ENCODE results near the gene ACP4.
"Not testable (repeated sequence)": the region's sequence is repeated elsewhere in the genome, so short reads cannot be mapped to it uniquely, and the experiment has no call there.

Gene ACP4

DNA sequence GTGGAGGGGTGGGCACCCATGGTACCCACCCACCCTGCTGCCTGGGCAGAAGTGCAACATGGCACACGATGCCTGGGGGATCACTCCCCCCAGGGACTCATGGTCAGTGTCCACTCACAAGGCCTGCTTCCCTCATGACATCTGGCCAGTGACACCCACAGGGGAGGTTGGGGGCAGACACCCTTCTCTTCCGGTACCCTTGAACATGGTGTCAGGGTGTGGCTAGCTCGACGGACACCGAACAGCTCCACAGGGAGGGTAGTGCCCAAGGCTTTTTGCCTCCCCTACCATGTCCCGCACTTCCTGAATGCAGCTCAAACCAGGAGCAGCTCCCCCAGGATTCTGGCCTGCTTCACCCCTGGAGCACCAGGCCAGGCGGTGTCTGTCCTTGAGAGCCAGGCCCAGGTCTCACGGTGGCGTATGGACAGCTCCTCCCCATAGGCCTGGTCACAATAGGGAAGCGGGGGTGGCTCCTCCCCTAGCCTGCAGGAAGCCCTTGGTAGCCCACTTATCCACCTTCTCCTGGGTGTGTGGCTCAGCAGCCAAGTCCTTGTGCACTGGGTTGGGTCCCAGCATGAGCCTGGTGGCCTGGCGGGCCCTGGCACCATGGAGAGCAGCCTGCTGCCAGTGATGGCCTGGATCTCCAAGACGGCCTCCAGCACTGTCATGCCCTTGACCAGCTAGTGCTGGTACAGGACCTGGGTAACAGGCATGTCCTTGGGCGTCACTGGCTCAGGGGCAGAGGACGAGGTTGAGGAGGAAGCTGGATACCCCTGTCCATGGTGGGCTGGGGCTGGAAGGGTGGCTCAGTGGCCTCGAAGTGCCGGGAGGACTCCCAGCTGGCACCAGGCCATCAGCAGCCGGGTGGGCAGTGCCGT lies 7.8 kb downstream of the ACP4 start:
- no peak for DNase-seq

DNA sequence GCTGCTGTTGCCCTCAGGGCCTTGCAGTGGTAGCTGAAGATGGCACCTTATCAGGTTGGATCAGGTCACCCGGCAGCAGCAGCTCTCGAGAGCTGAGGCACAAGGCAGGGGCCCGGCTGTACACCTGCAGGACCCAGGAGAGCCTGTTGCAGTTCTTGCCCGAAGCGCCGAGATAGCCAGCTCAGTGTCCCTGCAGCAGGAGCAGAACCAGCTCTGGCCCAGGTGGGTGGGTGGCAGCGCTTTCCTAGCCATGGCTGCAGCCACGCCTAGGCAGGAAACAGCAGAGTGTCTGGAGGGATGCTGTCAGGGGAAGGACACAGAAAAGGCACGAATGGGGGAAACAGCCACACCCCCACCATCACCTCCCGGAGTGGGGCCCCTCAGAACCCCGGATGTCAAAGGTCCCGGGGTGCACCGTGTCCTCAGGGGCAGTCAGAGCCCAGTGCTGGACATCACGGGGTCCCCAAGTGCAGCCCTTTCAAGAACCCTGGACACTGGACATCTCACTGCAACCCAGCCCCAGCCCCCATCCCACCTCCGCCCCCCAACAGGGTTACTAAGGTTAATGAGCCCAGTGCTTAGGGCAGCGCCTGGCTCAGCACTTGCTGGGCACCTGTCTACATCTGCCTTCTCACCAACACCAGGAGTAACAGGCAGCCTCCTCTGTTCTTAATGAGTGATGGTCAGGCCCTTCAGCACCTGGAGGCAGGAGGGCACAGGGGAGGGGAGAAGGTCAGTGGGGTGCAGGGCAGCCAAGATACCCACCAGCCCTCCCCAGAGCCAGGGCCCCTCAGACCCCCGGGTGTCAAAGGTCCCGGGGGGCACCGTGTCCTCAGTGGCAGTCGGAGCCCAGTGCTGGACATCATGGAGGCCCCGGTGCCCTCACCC lies 8.7 kb downstream of the ACP4 start:
- DNase-seq = no peak

DNA sequence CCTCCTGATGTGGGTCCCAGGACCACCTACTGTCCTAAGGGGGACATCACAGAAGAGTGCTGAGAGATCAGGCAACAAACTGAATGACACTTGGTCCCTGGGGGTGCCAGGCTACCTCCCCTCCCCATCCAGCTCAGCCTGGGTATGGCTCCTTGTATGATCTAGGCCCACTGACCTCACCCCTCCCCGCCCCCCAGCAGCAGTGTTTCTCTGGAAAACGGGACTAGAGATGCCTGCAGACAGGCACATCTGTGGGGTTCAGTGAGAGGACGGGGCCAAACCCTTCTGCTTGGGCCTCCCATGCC lies 9.3 kb downstream of the ACP4 start:
- no peak for DNase-seq

DNA sequence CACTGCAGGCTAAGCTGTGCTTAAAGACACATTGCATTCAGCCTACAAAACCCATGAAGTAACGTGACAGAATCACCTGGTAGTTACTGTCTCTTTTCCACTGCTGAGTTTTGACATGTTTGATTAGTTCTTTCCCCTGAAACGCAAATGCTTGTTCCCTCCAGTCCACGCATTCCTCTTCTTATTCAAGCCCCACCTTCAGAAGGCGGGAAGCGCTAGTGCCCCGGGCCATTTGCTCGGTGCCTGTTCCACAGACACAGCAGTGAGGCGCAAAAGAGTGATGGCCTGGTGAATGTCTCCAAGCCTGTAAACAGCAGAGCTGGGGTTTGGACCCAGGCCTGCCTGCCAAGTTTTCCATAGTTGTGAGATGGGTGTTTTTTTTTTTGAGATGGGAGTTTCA lies 10.9 kb downstream of the ACP4 start:
- no peak for DNase-seq

DNA sequence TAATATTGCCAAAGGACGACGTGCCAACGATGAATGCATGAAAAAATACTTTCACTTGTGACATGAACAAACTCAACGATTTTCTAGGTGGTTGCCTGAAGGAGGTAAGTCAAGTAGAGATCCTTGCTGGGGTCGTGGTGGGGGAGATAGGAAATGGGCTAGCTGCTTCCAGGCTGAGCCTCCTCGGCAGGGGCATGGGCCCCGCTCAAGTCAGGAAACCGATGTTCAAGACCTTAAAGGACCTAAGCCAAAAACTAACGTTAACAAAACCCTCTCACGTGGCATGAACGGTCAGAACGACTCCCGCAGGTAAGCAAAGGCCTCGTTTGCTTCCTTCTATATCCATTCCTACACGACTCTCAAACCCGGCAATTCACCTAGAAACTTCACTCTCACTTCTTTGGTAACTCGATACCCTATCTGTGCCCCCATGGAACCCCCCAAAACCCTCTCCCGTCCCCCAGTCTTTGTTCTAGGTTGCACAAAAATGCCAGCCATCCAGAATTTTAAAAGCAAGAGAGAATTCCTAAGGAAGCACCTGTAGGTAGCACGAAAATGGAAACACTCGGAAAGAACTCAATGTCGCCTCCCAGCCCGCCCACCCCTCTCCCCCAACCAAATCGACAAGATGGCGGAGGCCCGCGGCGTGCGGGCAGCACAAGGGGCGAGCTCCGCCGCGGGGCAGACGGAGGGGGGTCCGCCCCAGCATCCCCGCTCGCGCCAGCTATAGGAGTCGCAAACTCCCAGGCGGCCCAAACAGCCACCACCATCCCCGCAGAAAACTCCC lies 13.6 kb downstream of the ACP4 start:
- DNase-seq = no peak

DNA sequence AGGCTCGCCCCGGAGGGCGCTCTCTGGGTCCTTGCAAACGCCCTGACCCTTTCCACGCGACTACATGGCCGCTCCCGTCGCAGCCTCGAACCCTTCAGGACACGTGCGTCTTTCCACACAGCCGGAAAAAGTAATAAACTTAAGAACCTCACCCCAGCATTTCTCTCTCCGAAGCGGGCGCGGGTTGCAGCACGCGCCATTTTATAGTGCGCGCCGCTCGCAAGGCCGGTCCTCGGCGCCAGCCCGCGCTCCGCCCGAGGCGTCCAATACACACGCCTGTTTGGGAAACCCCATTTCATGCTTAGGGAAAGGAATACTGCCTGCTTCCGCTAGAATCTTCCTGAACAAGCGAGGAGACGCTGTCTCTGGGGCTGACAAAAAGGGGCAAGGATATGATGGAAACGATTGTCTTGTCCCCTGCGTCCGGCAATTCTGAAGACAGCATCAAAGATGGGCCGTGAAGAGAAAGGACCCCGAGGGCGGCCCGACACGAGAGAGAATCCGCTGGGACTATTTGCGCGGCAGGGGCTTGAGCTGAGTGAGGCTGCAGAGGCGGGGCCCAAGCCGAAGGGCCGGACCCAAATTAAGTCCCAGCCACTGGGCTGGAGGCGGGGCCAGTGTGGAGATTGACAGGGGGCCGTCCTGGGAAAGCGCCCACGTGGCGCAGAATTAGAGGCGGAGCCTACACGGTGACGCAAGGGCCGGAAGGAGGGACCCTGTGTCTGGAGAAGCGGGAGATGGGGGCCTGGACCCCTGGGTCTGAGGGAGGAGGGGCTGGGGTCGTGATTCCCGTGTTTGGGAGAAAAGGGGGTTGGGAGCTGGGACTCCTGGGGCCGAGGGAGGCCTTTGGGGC lies 14.4 kb downstream of the ACP4 start:
- DNase-seq = peak; percentile 90 to 98 (median 94)

DNA sequence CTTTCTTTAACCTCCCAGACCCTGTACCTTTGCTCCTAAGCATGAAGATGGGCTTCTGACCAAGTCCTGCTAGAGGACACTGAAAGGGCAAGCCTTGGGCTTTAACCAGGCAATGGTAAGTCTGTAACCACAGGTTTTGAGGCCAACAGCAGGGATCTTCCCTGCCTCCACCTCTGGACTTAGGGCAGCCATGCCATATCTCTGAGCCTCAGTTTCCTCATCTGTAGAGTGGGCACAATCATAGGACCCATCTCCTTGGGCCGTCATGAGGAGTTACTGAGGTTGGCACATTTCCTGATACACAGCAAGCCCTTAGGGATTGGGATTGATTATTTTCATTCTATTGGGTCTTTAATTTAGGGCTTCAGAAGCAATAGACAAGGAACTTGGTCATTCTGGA lies 18.6 kb downstream of the ACP4 start:
- no peak for DNase-seq

DNA sequence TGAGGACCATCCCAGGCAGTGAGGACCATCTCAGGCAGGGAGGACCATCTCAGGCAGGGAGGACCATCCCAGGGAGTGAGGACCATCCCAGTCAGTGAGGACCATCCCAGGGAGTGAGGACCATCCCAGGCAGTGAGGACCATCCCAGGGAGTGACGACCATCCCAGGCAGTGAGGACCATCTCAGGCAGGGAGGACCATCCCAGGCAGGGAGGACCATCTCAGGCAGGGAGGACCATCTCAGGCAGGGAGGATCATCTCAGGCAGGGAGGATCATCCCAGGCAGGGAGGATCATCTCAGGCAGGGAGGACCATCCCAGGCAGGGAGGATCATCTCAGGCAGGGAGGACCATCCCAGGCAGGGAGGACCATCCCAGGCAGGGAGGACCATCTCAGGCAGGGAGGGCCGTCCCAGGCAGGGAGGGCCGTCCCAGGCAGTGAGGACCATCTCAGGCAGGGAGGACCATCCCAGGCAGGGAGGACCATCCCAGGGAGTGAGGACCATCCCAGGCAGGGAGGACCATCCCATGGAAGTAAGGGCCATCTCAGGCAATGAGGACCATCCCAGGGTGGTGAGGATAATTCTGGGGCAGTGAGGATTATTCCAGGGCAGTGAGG lies 21.5 kb downstream of the ACP4 start:
- DNase-seq = not testable (repeated sequence)

DNA sequence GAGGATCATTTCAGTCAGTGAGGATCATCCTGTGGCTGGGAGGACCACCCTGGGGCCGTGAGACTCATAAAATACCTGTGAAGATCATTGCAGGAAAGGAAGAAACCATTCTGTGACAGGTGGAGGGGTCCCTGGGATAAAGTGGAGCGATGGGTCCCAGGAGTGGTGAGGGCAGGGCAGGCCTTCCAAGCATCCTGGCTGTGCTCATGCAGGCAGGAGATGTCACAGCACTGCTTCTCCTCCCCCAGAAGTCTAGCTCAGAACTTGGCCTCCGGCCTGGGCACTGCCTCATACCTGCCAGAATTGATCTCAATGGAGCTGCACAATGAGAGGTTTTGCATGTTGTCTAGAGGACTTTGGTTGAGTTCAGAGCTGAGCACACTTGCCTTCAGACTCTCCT lies 22.3 kb downstream of the ACP4 start:
- DNase-seq = no peak

DNA sequence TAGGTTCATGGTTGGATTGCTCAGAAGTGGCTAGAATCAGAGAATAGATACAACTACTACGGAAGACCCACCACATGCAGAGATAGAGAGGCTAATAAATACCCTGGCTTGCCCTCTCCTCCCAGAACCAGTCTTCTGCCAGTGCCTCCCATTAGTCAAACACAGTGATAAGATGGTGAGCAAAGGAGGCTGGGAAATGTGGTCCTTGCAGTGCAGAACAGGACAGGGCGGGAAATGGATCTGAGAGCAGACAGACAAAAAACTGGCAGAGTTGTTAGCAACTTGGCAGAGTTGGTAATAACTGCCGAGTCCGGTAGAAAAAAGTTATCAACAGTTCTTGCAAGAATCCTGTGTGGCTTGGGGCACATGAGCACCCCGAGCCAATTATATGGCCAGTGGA lies 24.7 kb downstream of the ACP4 start:
- DNase-seq = no peak

DNA sequence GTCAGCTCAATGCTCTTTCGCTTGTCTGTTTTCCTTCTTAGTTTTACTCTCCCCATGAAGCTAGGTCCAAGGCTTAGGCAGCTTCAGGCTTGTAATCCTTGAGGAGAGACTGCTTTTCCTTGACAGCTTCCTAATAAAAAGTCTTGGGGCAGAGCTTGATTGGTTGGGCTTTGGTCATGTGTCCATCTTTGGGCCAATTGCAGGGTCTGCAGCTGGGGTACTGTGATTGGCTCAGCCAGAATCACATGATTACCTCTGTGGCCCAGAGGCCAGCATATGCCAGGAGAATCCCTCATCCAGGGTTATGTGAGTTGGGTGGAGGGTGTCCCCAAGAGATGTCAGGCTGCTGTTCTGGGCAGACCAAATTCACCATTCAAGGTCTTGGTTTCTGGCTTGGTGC lies 25.2 kb downstream of the ACP4 start:
- DNase-seq = no peak

DNA sequence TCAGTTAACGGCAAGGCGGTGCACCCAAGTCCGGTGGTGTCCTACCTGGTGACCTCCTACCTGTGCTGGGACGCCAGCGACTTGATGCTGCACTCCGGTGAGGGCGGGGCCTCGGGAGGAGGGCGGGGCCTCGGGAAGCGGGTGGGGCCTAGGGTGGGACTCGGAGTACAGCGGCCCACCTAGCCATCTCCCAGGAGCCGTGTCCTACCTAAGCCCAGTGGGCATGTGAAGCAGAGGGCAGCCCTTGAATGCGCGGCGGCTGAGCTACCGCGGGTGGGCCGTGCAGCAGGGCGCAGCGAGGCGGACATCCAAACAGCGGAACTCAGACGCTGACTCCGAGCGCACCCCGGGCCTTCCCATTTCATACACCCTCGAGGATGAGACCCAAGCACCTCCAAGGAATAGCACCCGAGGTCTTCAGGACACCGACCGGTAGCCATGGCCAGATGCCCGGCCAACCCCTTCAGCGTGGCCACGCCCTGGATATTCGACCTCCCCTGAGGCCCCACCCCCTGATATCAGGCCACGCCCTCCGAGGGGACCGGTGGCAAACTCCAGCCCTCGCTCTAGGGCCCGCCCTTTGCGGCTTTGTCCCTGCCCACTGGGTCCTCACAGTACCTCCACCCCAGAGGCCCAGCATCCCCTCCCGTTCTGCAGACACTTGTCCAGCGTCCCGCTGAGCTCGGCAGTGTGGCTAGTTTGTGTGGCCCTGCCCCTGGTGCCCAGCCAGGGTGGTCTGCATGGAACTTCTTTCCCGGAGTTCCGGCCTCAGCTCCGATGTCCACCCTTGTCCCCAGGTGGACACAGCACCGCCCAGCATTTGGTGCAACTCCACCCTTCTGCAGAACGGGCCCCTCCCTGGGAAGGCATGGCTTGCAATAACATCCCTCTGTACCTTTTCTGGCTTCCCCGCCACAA lies 28.0 kb downstream of the ACP4 start:
- DNase-seq = peak in 2 of 4 experiments; percentile 26 to 41

DNA sequence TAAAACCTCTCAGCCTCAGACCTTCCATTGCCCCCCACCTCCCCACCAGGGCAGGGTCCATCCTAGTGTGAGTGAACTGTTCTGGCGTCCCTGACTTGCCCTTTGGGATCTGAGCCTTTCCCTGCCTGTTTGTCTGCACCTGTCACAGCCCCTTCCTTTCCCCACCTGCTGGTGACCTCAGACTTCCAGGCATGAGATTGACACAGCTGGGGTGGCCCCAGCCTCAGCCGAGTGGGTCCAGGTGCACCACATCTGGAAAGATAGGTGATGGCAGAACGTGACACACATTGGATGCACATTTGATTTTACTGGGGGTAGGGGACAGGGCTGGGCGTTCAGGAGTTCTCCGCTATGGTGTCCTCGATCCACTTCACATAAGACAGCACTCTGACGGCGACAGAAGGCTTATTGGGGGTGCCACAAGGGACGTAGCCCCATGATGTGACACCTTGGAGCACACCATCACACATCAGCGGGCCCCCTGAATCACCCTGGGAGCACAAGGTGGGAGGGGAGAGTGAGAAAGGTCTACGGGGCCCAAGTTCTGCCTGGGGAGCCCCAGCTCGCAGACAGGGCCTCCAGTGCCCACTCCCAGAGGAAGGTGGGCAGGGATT lies 28.8 kb downstream of the ACP4 start:
- no peak for DNase-seq

DNA sequence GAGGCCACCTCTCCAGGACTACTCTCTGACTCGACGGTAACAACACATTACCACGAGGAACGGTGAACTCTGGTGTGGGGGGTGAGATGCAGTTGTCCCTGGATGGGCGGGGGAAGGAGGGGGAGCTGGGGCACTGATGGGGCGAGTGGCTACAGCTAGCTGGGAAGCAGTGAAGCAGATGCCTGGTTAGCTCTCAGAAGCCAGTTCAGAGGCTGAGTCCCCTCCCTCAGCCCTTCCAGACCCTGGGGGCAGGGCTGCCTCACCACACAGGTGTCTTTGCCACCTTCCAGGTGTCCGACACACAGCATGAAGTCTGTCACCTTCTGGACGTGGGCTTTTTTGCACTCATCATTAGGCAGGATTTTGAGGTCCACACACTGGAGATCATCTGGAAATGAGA lies 29.4 kb downstream of the ACP4 start:
- no peak for DNase-seq

DNA sequence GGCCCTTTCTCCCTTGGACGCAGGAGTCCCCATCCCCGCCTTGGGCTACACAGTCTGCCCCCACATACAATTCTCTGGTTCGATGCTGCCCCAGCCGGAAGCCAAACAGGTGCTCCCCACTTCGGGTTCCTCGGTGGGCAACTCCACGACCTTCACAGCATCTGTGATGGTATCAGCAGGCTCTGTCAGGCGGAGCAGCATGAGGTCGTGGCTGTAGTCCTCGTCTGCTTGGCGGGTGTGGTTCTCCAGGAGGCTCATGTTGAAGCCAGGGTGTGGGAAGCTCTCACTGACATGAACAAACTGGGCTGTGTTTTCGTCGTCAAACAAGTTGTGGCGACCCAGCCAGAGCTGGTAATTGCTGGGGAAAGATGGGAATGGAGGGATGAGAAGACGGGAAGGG lies 29.9 kb downstream of the ACP4 start:
- DNase-seq = no peak

DNA sequence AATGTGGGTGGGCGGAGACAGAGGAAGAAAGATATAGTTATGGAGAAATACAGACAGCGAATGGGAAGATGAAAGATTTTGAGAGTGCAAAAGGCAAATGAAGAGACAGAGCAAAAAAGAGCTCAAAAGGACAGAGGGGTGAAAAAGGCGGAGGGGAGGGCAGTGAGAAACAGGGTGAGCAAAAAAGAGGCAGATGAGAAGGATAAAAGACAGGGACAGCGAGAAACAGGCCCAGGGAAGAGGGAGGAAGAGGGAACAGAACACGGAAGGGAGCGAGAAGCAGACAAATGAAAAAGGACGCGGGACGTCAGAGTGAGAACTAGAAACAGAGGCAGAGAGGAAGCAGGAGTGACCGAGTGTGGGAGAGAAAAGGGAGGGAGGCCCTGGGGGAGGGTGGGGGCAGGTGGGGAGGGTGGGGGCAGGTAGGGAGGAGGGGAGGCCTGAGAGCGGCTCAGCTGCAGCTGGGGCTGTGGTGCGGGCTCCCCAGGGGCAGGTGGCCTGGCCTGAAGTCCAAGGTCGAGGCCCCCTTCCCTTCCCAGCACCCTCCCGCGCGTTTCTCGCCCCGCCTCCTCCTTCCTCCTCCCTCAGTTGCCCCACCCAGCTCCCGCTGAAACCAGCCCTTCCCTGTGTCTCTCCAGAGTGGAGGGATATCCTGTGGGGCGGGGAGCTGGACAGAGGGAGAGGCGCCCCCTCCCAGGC lies 30.5 kb downstream of the ACP4 start:
- no peak for DNase-seq

DNA sequence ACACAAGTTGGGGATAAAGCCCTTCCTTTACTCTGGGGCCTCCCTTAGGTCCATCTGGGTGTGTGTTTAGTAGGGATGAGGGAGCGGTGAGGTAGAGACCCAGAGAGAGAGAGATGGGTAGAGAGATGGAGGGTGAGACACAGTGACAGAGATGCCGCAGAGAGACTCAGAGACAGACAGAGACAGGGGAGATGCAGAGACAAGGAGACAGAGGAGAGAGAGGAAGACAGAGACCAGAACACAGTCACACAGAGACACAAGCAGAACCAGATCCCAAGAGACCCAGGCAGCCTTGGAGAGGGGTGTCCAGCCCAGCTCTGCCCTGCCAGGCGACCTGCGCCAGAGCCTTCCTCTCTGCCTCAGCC lies 31.0 kb downstream of the ACP4 start:
- DNase-seq = no peak

DNA sequence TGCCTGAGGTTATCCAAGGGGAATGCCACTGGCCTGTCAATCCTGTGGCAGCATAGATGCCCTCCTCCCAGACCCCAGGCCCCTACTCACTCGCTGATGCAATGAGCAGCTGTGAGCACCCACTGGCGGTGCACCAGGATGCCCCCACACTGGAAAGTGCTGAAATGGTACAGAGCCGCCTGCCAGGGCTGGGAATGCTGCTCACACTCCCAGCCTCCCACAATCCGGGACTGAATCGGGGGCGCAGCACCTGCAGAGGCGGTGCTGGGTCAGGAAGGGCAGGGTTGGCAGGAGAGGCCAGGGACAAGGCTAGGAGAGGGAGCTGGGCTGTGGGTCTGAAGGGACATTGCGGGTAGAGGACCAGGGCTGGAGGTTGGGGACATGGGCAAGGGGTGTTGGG lies 31.4 kb downstream of the ACP4 start:
- DNase-seq = no peak

DNA sequence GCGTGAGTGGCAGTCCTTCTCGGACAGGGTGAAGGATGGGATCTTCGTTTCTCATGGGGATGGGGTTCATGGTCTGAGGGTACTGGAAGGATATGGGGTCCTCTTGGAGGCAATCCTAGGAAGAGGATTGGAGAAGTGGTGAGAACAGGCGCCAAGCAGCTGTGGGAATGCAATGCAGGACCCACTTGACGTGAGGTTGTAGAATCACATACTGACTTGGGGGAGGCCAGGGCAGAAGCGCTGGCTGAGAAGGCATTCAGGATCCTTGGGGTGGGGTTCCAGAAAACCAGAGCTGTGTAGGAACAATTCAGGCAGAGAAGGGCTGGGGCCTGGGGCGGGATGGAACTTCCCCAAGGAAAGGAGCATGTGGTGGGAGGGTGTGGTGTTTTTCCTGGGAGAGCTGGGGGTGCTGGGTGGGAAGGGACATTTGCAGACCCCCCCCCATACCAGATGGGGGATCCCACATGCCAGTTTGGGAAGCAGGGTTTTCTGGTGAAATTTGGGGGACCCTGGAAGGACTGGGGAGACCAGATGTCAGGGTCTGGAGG lies 32.5 kb downstream of the ACP4 start:
- no peak for DNase-seq
